Stimulated activated CD4-positive, alpha-beta T cell treated with anti-CD3 and anti-CD28 coated beads, Interleukin-4, amount 100 ng/mL, for 4 hours (primary cell): ENCODE results near the gene ZC3H8.

ENCODE experiments used
- DNase-seq, 2 experiments: peaks; one replicate each; pipeline ENCODE4 v3.0.0-alpha.2; 2020

Gene ZC3H8

DNA sequence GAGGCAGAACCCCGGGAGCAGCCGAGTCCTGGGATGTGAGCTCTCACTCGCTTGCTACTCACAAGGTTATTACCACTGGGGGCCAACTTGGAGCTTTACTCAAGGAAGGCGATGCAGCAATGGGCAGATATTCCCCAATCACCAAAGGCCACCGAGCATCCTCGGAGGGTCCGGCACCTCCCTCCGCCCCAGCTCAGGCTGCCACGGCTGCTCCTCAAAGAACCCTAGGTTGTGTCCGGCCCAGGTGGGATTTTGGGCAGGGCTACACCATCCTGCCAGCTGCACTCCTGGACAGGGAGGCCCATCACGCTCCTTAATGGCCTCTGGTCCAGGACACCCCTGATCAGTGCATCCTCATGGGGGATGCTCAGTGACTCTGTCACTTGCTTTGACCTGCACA is 91.9 kb downstream of the ZC3H8 start:
- DNase-seq = no peak

DNA sequence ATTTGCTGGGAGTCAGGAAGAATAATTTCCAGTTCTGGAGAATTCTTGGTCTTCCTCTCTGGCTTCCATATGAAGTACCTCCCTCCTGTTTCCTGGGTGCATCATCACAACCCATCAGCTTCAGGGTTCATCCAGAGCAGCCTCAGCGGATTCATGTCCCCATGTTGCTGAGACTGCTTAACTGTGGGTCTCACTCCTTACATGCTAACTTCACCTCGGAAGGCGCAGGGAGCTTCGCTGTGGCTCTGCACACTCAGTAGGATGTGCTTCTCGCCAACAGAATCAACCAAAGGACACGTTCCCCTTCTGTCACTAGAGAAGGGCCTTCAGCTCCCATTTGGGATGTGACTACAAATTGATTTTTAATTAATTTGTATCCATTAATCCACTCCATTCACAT is 92.5 kb downstream of the ZC3H8 start:
- no peak for DNase-seq
